RWPE2 (cell line): ENCODE results near the gene SMIM35.

ENCODE experiments used
- ATAC-seq: fragments of 200-7000 bp; cut with Tn5 transposase; 3 replicates; pipeline ENCODE4 v1.9.1; 2021; ENCODE audit warnings: low read depth
- DNase-seq: peaks from one replicate; pipeline ENCODE4 v3.0.0-alpha.2; 2020; ENCODE audit warnings: low spot score
- H3K27ac ChIP-seq: fragments of 450-650 bp; 2 replicates; pipeline ENCODE4 v1.5.1; 2017; ENCODE audit warnings: mild to moderate bottlenecking; ENCODE audit not compliant: poor library complexity, severe bottlenecking
- H3K27me3 ChIP-seq: fragments of 250-450 bp; sonication (Bioruptor Pico); 2 replicates; pipeline ENCODE4 v1.5.1; 2021; ENCODE audit warnings: mild to moderate bottlenecking, moderate library complexity; ENCODE audit not compliant: insufficient read depth, poor library complexity, severe bottlenecking
- H3K36me3 ChIP-seq: fragments of 250-450 bp; sonication (Bioruptor Pico); 2 replicates; pipeline ENCODE4 v1.5.1; 2020; ENCODE audit warnings: low read depth, mild to moderate bottlenecking, moderate library complexity
- H3K4me1 ChIP-seq: fragments of 250-450 bp; sonication (Bioruptor Pico); 2 replicates; pipeline ENCODE4 v1.5.1; 2021; ENCODE audit warnings: mild to moderate bottlenecking, moderate library complexity; ENCODE audit not compliant: insufficient read depth, poor library complexity, severe bottlenecking
- H3K4me3 ChIP-seq: fragments of 250-450 bp; sonication (Bioruptor Pico); 2 replicates; pipeline ENCODE4 v1.5.1; 2021; ENCODE audit warnings: mild to moderate bottlenecking, moderate library complexity; ENCODE audit not compliant: severe bottlenecking
- H3K9me3 ChIP-seq: fragments of 250-450 bp; sonication (Bioruptor Pico); 2 replicates; pipeline ENCODE4 v1.5.1; 2021; ENCODE audit warnings: mild to moderate bottlenecking, moderate library complexity; ENCODE audit not compliant: severe bottlenecking
- CTCF ChIP-seq: fragments of 450-650 bp; IDR thresholded peaks from one replicate; pipeline ENCODE4 v1.5.1; 2017; ENCODE audit warnings: mild to moderate bottlenecking, moderate library complexity; ENCODE audit not compliant: poor library complexity, severe bottlenecking

Gene SMIM35

GRCh38 chr11:118117790-118118601 is 31.2 kb upstream of the SMIM35 start:
- ATAC-seq: no peak
- H3K27me3 ChIP-seq: no peaks in the 10 kb centered on the region

GRCh38 chr11:118115048-118115447 is 28.3 kb upstream of the SMIM35 start:
- H3K4me3 ChIP-seq: no peak overlapping the region
- DNase-seq: no peak
- no peak for TF ChIP-seq CTCF
- no peaks in the 10 kb centered on the region for H3K4me1 ChIP-seq
- no peaks in the 10 kb centered on the region for H3K36me3 ChIP-seq
- H3K27me3 ChIP-seq: no peaks in the 10 kb centered on the region
- H3K27ac ChIP-seq: no peak overlapping the region
- no peak for ATAC-seq
- no peaks in the 10 kb centered on the region for H3K9me3 ChIP-seq

More at GRCh38 chr11:118117790-118118601, 31.2 kb upstream of the SMIM35 start:
- no peak for TF ChIP-seq CTCF
- H3K4me1 ChIP-seq: no peaks in the 10 kb centered on the region
- no peak for DNase-seq
- no peaks in the 10 kb centered on the region for H3K36me3 ChIP-seq
- H3K9me3 ChIP-seq: no peaks in the 10 kb centered on the region
- no peak overlapping the region for H3K27ac ChIP-seq
- no peak overlapping the region for H3K4me3 ChIP-seq

GRCh38 chr11:118114266-118114665 is 27.5 kb upstream of the SMIM35 start:
- H3K27me3 ChIP-seq: no peaks in the 10 kb centered on the region
- H3K4me1 ChIP-seq: no peaks in the 10 kb centered on the region
- no peak overlapping the region for H3K4me3 ChIP-seq
- H3K36me3 ChIP-seq: no peaks in the 10 kb centered on the region
- DNase-seq (no peak), ATAC-seq (no peak)
- TF ChIP-seq CTCF: no peak
- no peaks in the 10 kb centered on the region for H3K9me3 ChIP-seq
- no peak overlapping the region for H3K27ac ChIP-seq

- H3K4me3 ChIP-seq: no peak overlapping the region
Observed at GRCh38 chr11:118112711-118113430, 26.1 kb upstream of the SMIM35 start.

More at GRCh38 chr11:118112711-118113430, 26.1 kb upstream of the SMIM35 start:
- H3K9me3 ChIP-seq: no peaks in the 10 kb centered on the region
- H3K4me1 ChIP-seq: no peaks in the 10 kb centered on the region
- H3K27me3 ChIP-seq: no peaks in the 10 kb centered on the region
- no peak for DNase-seq
- H3K27ac ChIP-seq: no peak overlapping the region
- no peaks in the 10 kb centered on the region for H3K36me3 ChIP-seq
- no peak for ATAC-seq
- TF ChIP-seq CTCF: no peak
